HEK293 (cell line): ENCODE results near the gene ZSCAN31.

ENCODE experiments used
- CTCF ChIA-PET: fragments of 350-600 bp; formaldehyde crosslinking; extraction: SDS; loops from one replicate; lab custom pipeline; 2021; ENCODE audit warnings: antibody characterized with exemption; lab: Yijun Ruan, JAX
- POLR2A ChIA-PET: fragments of 300-600 bp; formaldehyde crosslinking; extraction: SDS; loops from one replicate; lab custom pipeline; 2020; ENCODE audit warnings: antibody characterized with exemption, inconsistent platforms; lab: Yijun Ruan, JAX
- H3K27ac ChIP-seq: fragments of 200-500 bp; sonication (Bioruptor generic); 2 replicates; pipeline ENCODE4 v1.5.1; 2014; ENCODE audit warnings: low read depth, low read length, control low read depth, inconsistent platforms; ENCODE audit errors: extremely low read depth
- H3K36me3 ChIP-seq, 2 experiments: fragments of 200-500 bp in 1 of 2; sonication (Bioruptor generic) in 1 of 2; 1 replicate in 1 of 2; 2 replicates in 1 of 2; pipeline ENCODE4 v1.5.1; 2014 to 2017; ENCODE audit warnings: inconsistent platforms in 2 of 2, low read length in 2 of 2; ENCODE audit not compliant: control insufficient read depth in 2 of 2, insufficient read depth in 1 of 2
- H3K4me1 ChIP-seq: fragments of 200-500 bp; sonication (Bioruptor generic); 2 replicates; pipeline ENCODE4 v1.5.1; 2014; ENCODE audit warnings: mild to moderate bottlenecking, low read length, inconsistent platforms; ENCODE audit not compliant: control insufficient read depth, insufficient read depth
- H3K4me3 ChIP-seq: 2 replicates; pipeline ENCODE4 v1.5.1; 2011; ENCODE audit warnings: low read depth, mild to moderate bottlenecking, control low read depth, low read length, moderate library complexity
- H3K9me3 ChIP-seq: fragments of 200-500 bp; sonication (Bioruptor generic); 2 replicates; pipeline ENCODE4 v1.5.1; 2014; ENCODE audit warnings: low read depth, low read length, inconsistent platforms; ENCODE audit not compliant: control insufficient read depth, insufficient read depth
- GLIS1 ChIP-seq: fragments of 450-650 bp; formaldehyde crosslinking; IDR thresholded peaks from 2 replicates; pipeline ENCODE4 v1.5.1; 2016; ENCODE audit warnings: missing biosample characterization, missing genetic modification characterization
- MYNN ChIP-seq: fragments of 450-650 bp; formaldehyde crosslinking; IDR thresholded peaks from 2 replicates; pipeline ENCODE4 v1.5.1; 2016; ENCODE audit warnings: missing biosample characterization, missing genetic modification characterization, borderline replicate concordance
- YY2 ChIP-seq: fragments of 450-650 bp; formaldehyde crosslinking; IDR thresholded peaks from 2 replicates; pipeline ENCODE4 v1.5.1; 2016; ENCODE audit warnings: missing biosample characterization, missing genetic modification characterization
- ZBTB11 ChIP-seq: fragments of 450-650 bp; formaldehyde crosslinking; conservative IDR thresholded peaks from 2 replicates; pipeline ENCODE4 v1.5.1; 2016; ENCODE audit warnings: low read depth, missing biosample characterization, missing genetic modification characterization
- ZNF175 ChIP-seq: fragments of 450-650 bp; formaldehyde crosslinking; IDR thresholded peaks from 2 replicates; pipeline ENCODE4 v1.5.1; 2016; ENCODE audit warnings: missing biosample characterization, missing genetic modification characterization
- ZNF311 ChIP-seq: fragments of 450-650 bp; formaldehyde crosslinking; IDR thresholded peaks from 2 replicates; pipeline ENCODE4 v1.5.1; 2017; ENCODE audit warnings: missing biosample characterization, missing genetic modification characterization, borderline replicate concordance
- ZNF513 ChIP-seq: fragments of 450-650 bp; IDR thresholded peaks from 2 replicates; pipeline ENCODE4 v1.5.1; 2018; ENCODE audit warnings: missing biosample characterization, missing genetic modification characterization
- ZNF514 ChIP-seq: fragments of 450-650 bp; formaldehyde crosslinking; IDR thresholded peaks from 2 replicates; pipeline ENCODE4 v1.5.1; 2016; ENCODE audit warnings: missing biosample characterization, missing genetic modification characterization
- ZNF518A ChIP-seq: fragments of 450-650 bp; formaldehyde crosslinking; conservative IDR thresholded peaks from 2 replicates; pipeline ENCODE4 v1.5.1; 2016; ENCODE audit warnings: low read depth, missing biosample characterization, missing genetic modification characterization
- ZNF701 ChIP-seq: fragments of 450-650 bp; formaldehyde crosslinking; IDR thresholded peaks from 2 replicates; pipeline ENCODE4 v1.5.1; 2016; ENCODE audit warnings: missing biosample characterization, missing genetic modification characterization
- TF ChIP-seq, protein P1 (sequence below): fragments of 450-650 bp; formaldehyde crosslinking; IDR thresholded peaks from 2 replicates; pipeline ENCODE4 v1.5.1; 2016; ENCODE audit warnings: missing biosample characterization, missing genetic modification characterization

Gene ZSCAN31

DNA sequence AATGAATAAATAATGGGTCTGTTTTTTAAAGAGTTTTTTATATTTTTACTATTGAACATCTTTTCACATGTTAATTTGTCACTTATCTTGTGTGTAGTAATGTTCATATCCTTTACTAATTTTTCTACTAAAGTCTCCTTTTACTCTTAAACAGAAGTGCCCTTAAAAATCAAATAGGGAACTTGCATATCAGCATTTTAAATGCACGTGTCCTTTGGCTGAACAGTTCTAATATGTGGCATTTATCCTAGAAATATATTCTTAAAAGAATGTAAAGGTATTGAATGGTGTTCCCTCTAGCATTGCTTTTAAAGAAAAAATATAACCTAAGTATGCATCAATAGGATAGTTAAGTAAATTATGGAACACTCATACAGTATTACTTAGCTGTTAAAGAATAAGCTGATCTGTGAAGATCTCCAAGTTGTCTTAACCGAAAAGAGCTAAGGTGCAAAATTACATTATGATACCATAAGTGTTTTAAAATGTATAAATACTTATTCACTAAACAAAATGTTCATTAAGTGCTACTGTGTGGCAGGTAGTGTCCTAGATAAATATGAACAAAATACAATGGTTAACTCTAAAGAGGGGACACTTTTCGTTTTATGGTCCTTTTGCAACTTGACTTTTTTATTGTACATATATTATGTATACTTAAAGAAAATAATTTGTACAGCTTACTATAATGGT is 55.2 kb downstream of the ZSCAN31 start:
- peak overlapping the region; percentile 89 for H3K4me3 ChIP-seq
- CTCF ChIA-PET = interaction anchor here (0.6 to 1.9 kb wide), 4 partner anchors 14 to 652 kb away, joined by 3 to 6 read pairs (median 4); partner anchors contain the start of gene ZSCAN26
- peaks cover 8 to 50% of the 10 kb centered on the region in 2 experiments; a peak in 2 of 3 replicates for H3K36me3 ChIP-seq
- H3K27ac ChIP-seq = no peak overlapping the region
- TF ChIP-seq, protein P1, sequence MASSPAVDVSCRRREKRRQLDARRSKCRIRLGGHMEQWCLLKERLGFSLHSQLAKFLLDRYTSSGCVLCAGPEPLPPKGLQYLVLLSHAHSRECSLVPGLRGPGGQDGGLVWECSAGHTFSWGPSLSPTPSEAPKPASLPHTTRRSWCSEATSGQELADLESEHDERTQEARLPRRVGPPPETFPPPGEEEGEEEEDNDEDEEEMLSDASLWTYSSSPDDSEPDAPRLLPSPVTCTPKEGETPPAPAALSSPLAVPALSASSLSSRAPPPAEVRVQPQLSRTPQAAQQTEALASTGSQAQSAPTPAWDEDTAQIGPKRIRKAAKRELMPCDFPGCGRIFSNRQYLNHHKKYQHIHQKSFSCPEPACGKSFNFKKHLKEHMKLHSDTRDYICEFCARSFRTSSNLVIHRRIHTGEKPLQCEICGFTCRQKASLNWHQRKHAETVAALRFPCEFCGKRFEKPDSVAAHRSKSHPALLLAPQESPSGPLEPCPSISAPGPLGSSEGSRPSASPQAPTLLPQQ (tag by site-specific recombination) = no peak
- TF ChIP-seq ZNF518A = no peak
- TF ChIP-seq ZNF175 (tag by site-specific recombination) = no peak
- no peak for TF ChIP-seq ZNF311 (tag by site-specific recombination)
- no peak for TF ChIP-seq ZNF514
- no peak for TF ChIP-seq ZNF513 (tag by site-specific recombination)
- POLR2A ChIA-PET = interaction anchor here (0.9 to 1.8 kb wide), 15 partner anchors 8 to 139 kb away, joined by 3 to 34 read pairs (median 5); partner anchors contain the start of genes ZKSCAN3, ZKSCAN4, ZKSCAN8 and ZSCAN26
- H3K9me3 ChIP-seq = no peaks in the 10 kb centered on the region
- no peaks in the 10 kb centered on the region for H3K4me1 ChIP-seq

- Histone ChIP-seq H3K4me1 (no peaks in the 10 kb centered on the region), H3K4me3 (no peak overlapping the region)
- POLR2A ChIA-PET = interaction anchor here (0.6 to 1.5 kb wide), 2 partner anchors 11 to 680 kb away, joined by 5 to 6 read pairs; partner anchors contain the start of gene ZSCAN26
- TF ChIP-seq ZNF701 (tag by site-specific recombination) = no peak
- TF ChIP-seq GLIS1 = no peak
- no peak for TF ChIP-seq MYNN (tag by site-specific recombination)
- TF ChIP-seq YY2 (tag by site-specific recombination) = no peak
- no peak for TF ChIP-seq ZBTB11 (tag by site-specific recombination)
- TF ChIP-seq ZNF513 (tag by site-specific recombination) = no peak
- TF ChIP-seq, all 188 proteins: peak for 0
- Histone ChIP-seq H3K27ac (no peak overlapping the region), H3K36me3 (peaks cover 23 to 51% of the 10 kb centered on the region in 2 experiments), H3K9me3 (no peaks in the 10 kb centered on the region)
- CTCF ChIA-PET = interaction anchor here (0.6 to 1.8 kb wide), 2 partner anchors 78 to 1133 kb away, joined by 6 to 7 read pairs; no protein-coding TSS in a partner anchor
Observed at GRCh38 chr6:28277746-28278145, 58.2 kb downstream of the ZSCAN31 start.
